Neural cell (in vitro differentiated cells): ENCODE measurements around the gene OSM. TPM values are rescaled to one million over a fixed set of nuclear protein-coding genes. Genes with fewer than 3 reads are reported as not detected.

Experiments used
- H2AFZ ChIP-seq: fragments of 200-600, 300-800 bp; sonication (generic), shearing (Covaris generic); 2 replicates; pipeline ENCODE4 v1.6.0; 2014; ENCODE audit warnings: low read depth, mild to moderate bottlenecking, antibody characterized with exemption, low read length, moderate library complexity
- H3F3A ChIP-seq: fragments of 200-600 bp; shearing (Covaris generic); 2 replicates; pipeline ENCODE4 v1.6.1; 2016; ENCODE audit warnings: mild to moderate bottlenecking, moderate library complexity, mixed read lengths, antibody characterized with exemption, low read length; ENCODE audit not compliant: insufficient read depth, poor library complexity, severe bottlenecking
- H3K27ac ChIP-seq: fragments of 200-600, 300-800 bp; sonication (generic), shearing (Covaris generic); 2 replicates; pipeline ENCODE4 v1.5.1; 2014; ENCODE audit warnings: mild to moderate bottlenecking, low read length, moderate library complexity
- H3K27me3 ChIP-seq: fragments of 300-800, 200-600 bp; sonication (generic), shearing (Covaris generic); 2 replicates; pipeline ENCODE4 v1.6.0; 2014; ENCODE audit warnings: mild to moderate bottlenecking, low read depth, low read length, moderate library complexity; ENCODE audit not compliant: insufficient read depth
- H3K36me3 ChIP-seq: fragments of 300-800, 200-600 bp; sonication (generic), shearing (Covaris generic); 2 replicates; pipeline ENCODE4 v1.5.1; 2014; ENCODE audit warnings: mild to moderate bottlenecking, antibody characterized with exemption, low read length, moderate library complexity; ENCODE audit not compliant: insufficient read depth
- H3K4me2 ChIP-seq: fragments of 300-800, 200-600 bp; sonication (generic), shearing (Covaris generic); 2 replicates; pipeline ENCODE4 v1.6.0; 2014; ENCODE audit warnings: mild to moderate bottlenecking, low read length
- H3K4me3 ChIP-seq: fragments of 300-800, 200-600 bp; sonication (generic), shearing (Covaris generic); 2 replicates; pipeline ENCODE4 v1.5.1; 2014; ENCODE audit warnings: mild to moderate bottlenecking, low read length, moderate library complexity
- H3K79me2 ChIP-seq: fragments of 200-600 bp; shearing (Covaris generic); replicated peaks from 2 replicates; pipeline ENCODE4 v1.6.0; 2014; ENCODE audit warnings: mild to moderate bottlenecking, low read length, moderate library complexity; ENCODE audit not compliant: insufficient read depth
- H3K9ac ChIP-seq: fragments of 300-800, 200-600 bp; sonication (generic), shearing (Covaris generic); 2 replicates; pipeline ENCODE4 v1.6.1; 2016; ENCODE audit warnings: mild to moderate bottlenecking, low read length, mixed read lengths
- H3K9me2 ChIP-seq: fragments of 200-600 bp; shearing (Covaris generic); 2 replicates; pipeline ENCODE4 v1.6.1; 2016; ENCODE audit warnings: mild to moderate bottlenecking, low read length, mixed read lengths; ENCODE audit not compliant: insufficient read depth
- H3K9me3 ChIP-seq: fragments of 200-600, 300-800 bp; sonication (generic), shearing (Covaris generic); 2 replicates; pipeline ENCODE4 v1.6.1; 2016; ENCODE audit warnings: mild to moderate bottlenecking, mixed run types, low read length, moderate library complexity, mixed read lengths
- H4K20me1 ChIP-seq: fragments of 200-600 bp; shearing (Covaris generic); 2 replicates; pipeline ENCODE4 v1.6.1; 2016; ENCODE audit warnings: mild to moderate bottlenecking, mixed run types; ENCODE audit not compliant: insufficient read depth
- CTCF ChIP-seq: fragments of 450-650 bp; IDR thresholded peaks from 2 replicates; pipeline ENCODE4 v1.5.1; 2014; ENCODE audit warnings: antibody characterized with exemption, mild to moderate bottlenecking, moderate library complexity; ENCODE audit not compliant: poor library complexity, severe bottlenecking
- EP300 ChIP-seq: fragments of 450-650 bp; conservative IDR thresholded peaks from 2 replicates; pipeline ENCODE4 v1.6.1; 2014; ENCODE audit warnings: antibody characterized with exemption, mild to moderate bottlenecking, moderate library complexity; ENCODE audit not compliant: poor library complexity, severe bottlenecking
- EZH2 ChIP-seq: fragments of 200-600, 300-800 bp; shearing (Covaris generic), sonication (generic); IDR thresholded peaks from 2 replicates; pipeline ENCODE4 v1.6.1; 2014; ENCODE audit warnings: antibody characterized with exemption, low read length, borderline replicate concordance, mild to moderate bottlenecking; ENCODE audit not compliant: insufficient read depth, poor library complexity, severe bottlenecking
- MXI1 ChIP-seq: fragments of 450-650 bp; conservative IDR thresholded peaks from 2 replicates; pipeline ENCODE4 v1.6.1; 2014; ENCODE audit warnings: antibody characterized with exemption, mild to moderate bottlenecking; ENCODE audit not compliant: poor library complexity, severe bottlenecking
- POLR2AphosphoS5 ChIP-seq: IDR thresholded peaks from 2 replicates; pipeline ENCODE4 v1.6.1; 2012
- RAD21 ChIP-seq: fragments of 450-650 bp; conservative IDR thresholded peaks from 2 replicates; pipeline ENCODE4 v1.6.1; 2014; ENCODE audit warnings: antibody characterized with exemption, mild to moderate bottlenecking, moderate library complexity
- REST ChIP-seq: IDR thresholded peaks from 2 replicates; pipeline ENCODE4 v1.6.1; 2012; ENCODE audit warnings: borderline replicate concordance
- SMC3 ChIP-seq: fragments of 450-650 bp; conservative IDR thresholded peaks from 2 replicates; pipeline ENCODE4 v1.6.1; 2014; ENCODE audit warnings: antibody characterized with exemption, mild to moderate bottlenecking, moderate library complexity; ENCODE audit not compliant: poor library complexity
- TAF1 ChIP-seq: IDR thresholded peaks from 2 replicates; pipeline ENCODE4 v1.6.1; 2012; ENCODE audit warnings: low read depth
- polyA plus RNA-seq: library from polyadenylated mRNA; depleted of rRNA; stranded (reverse); fragments of >200 nt; gene quantifications from 2 replicates; pipeline ENCODE4 v1.2.3, GENCODE V29; 2014

Gene OSM
- polyA plus RNA-seq, 1 donor from 2014 or later = not detected

GRCh38 chr22:30261134-30261533, 5.5 kb downstream of the OSM start:
- Histone ChIP-seq H3K4me2 (no peak overlapping the region), H2AFZ (no peak overlapping the region)

GRCh38 chr22:30260682-30261081, 6.0 kb downstream of the OSM start:
- Histone ChIP-seq H3K36me3 (no peaks in the 10 kb centered on the region), H3K9me2 (no peaks in the 10 kb centered on the region), H3K9me3 (no peaks in the 10 kb centered on the region), H3K79me2 (no peaks in the 10 kb centered on the region), H3K9ac (no peak overlapping the region), H3F3A (no peaks in the 10 kb centered on the region), H3K4me3 (no peak overlapping the region), H3K27me3 (no peaks in the 10 kb centered on the region), H3K4me2 (no peak overlapping the region), H3K27ac (no peak overlapping the region), H4K20me1 (no peaks in the 10 kb centered on the region), H2AFZ (no peak overlapping the region)
- TF ChIP-seq POLR2AphosphoS5 (no peak), SMC3 (no peak)

More at GRCh38 chr22:30261134-30261533, 5.5 kb downstream of the OSM start:
- Histone ChIP-seq H3K27me3 (no peaks in the 10 kb centered on the region), H3K9ac (no peak overlapping the region), H3K9me2 (no peaks in the 10 kb centered on the region), H3K36me3 (no peaks in the 10 kb centered on the region), H3K4me3 (no peak overlapping the region), H3K9me3 (no peaks in the 10 kb centered on the region), H4K20me1 (no peaks in the 10 kb centered on the region), H3K79me2 (no peaks in the 10 kb centered on the region), H3F3A (no peaks in the 10 kb centered on the region), H3K27ac (no peak overlapping the region)
- no peak for TF ChIP-seq CTCF
- no peak for TF ChIP-seq MXI1
- no peak for TF ChIP-seq REST
- no peak for TF ChIP-seq TAF1
- no peak for TF ChIP-seq RAD21
- no peak for TF ChIP-seq POLR2AphosphoS5
- no peak for TF ChIP-seq SMC3
- no peak for TF ChIP-seq EZH2
- TF ChIP-seq EP300 = no peak

- TF ChIP-seq RAD21 = no peak
- TF ChIP-seq TAF1 = no peak
- TF ChIP-seq POLR2AphosphoS5 = no peak
- no peak for TF ChIP-seq CTCF
- no peak for TF ChIP-seq EP300
- no peak for TF ChIP-seq SMC3
- TF ChIP-seq MXI1 = no peak
- no peak for TF ChIP-seq REST
- TF ChIP-seq EZH2 = no peak
- no peak overlapping the region for H3K9ac ChIP-seq
- H3K4me2 ChIP-seq = no peak overlapping the region
- no peaks in the 10 kb centered on the region for H3K27me3 ChIP-seq
- no peaks in the 10 kb centered on the region for H3K36me3 ChIP-seq
- no peak overlapping the region for H3K4me3 ChIP-seq
- no peak overlapping the region for H2AFZ ChIP-seq
- H3K79me2 ChIP-seq = no peaks in the 10 kb centered on the region
- no peaks in the 10 kb centered on the region for H3F3A ChIP-seq
- no peaks in the 10 kb centered on the region for H3K9me3 ChIP-seq
- no peaks in the 10 kb centered on the region for H3K9me2 ChIP-seq
- no peak overlapping the region for H3K27ac ChIP-seq
- no peaks in the 10 kb centered on the region for H4K20me1 ChIP-seq
These were observed 6.4 kb downstream of the OSM start for GRCh38 chr22:30260276-30260675.
